HepG2 (cell line): ENCODE data around the gene RHOG. TPM values are rescaled to one million over a fixed set of nuclear protein-coding genes. Genes with fewer than 3 reads are reported as not detected.

Experiments used
- ATAC-seq: fragments of 200-7000 bp; cut with Tn5 transposase; 3 replicates; pipeline ENCODE4 v1.9.1; 2020; ENCODE audit warnings: mild to moderate bottlenecking, moderate library complexity
- BruUV-seq: library from RNA; stranded (reverse); fragments of 400-500 nt; replicated peaks from 2 replicates; lab custom pipeline; 2021; lab: Mats Ljungman, UMichigan
- CTCF ChIA-PET: fragments of 300-600 bp; formaldehyde crosslinking; extraction: SDS; loops from one replicate; lab custom pipeline; 2021; ENCODE audit warnings: low total read pairs, inconsistent platforms, low intra/inter-chr PET ratio; lab: Yijun Ruan, JAX
- POLR2A ChIA-PET: fragments of 350-600 bp; sonication (Branson Sonifier 250); formaldehyde crosslinking; loops from one replicate; lab custom pipeline; 2020; ENCODE audit warnings: antibody characterized with exemption, inconsistent platforms; lab: Yijun Ruan, JAX
- DNase-seq: peaks from one replicate; pipeline ENCODE4 v3.0.0-alpha.2; 2015; ENCODE audit warnings: low spot score
- FAIRE-seq: peaks from 3 replicates; lab custom pipeline; 2011; peaks lifted over from hg19 to GRCh38; lab: Jason Lieb, UNC
- H2AFZ ChIP-seq: one replicate; pipeline ENCODE4 v1.6.1; 2011; ENCODE audit warnings: low read length, inconsistent platforms
- H3K27ac ChIP-seq: fragments of 300-600 bp; 3 replicates; pipeline ENCODE4 v1.8.0; 2011; ENCODE audit warnings: mixed run types, mild to moderate bottlenecking, mixed read lengths, low read length, inconsistent platforms; ENCODE audit not compliant: insufficient read depth; ENCODE audit errors: extremely low read length
- H3K27me3 ChIP-seq, 2 experiments: fragments of 200-600 bp in 1 of 2; 2 replicates in 1 of 2; 3 replicates in 1 of 2; pipeline versions ENCODE4 v1.6.0 to v1.8.0; 2011; ENCODE audit warnings: low read length in 2 of 2, mild to moderate bottlenecking in 2 of 2, moderate library complexity in 2 of 2, inconsistent platforms in 1 of 2; ENCODE audit not compliant: insufficient read depth in 2 of 2, control insufficient read depth in 1 of 2
- H3K36me3 ChIP-seq, 2 experiments: fragments of 200-600 bp in 1 of 2; replicated peaks in 1 of 2; 2 replicates in 1 of 2; 3 replicates in 1 of 2; pipeline versions ENCODE4 v1.5.1 to v1.8.0; 2011; ENCODE audit warnings: low read length in 2 of 2, inconsistent platforms in 1 of 2; ENCODE audit not compliant: insufficient read depth in 2 of 2, control insufficient read depth in 1 of 2
- H3K4me1 ChIP-seq: 2 replicates; pipeline ENCODE4 v1.5.1; 2012; ENCODE audit warnings: low read length, inconsistent platforms; ENCODE audit not compliant: insufficient read depth
- H3K4me2 ChIP-seq: 2 replicates; pipeline ENCODE4 v1.6.0; 2011; ENCODE audit warnings: low read depth, low read length, inconsistent platforms
- H3K4me3 ChIP-seq, 3 experiments: fragments of 200-600 bp in 1 of 3; sonication (generic), shearing (Covaris generic) in 1 of 3; replicated peaks in 1 of 3; 2 replicates each; pipeline ENCODE4 v1.5.1; 2011 to 2016; ENCODE audit warnings: low read length in 3 of 3, inconsistent platforms in 2 of 3, low read depth in 2 of 3, mild to moderate bottlenecking in 2 of 3, control low read depth in 1 of 3, mixed read lengths in 1 of 3; ENCODE audit not compliant: insufficient read depth in 1 of 3
- H3K79me2 ChIP-seq: one replicate; pipeline ENCODE4 v1.6.1; 2011; ENCODE audit warnings: low read length, inconsistent platforms; ENCODE audit not compliant: insufficient read depth
- H3K9ac ChIP-seq: 2 replicates; pipeline ENCODE4 v1.6.0; 2011; ENCODE audit warnings: mild to moderate bottlenecking, low read depth, low read length, inconsistent platforms; ENCODE audit not compliant: insufficient read depth
- H3K9me3 ChIP-seq: 2 replicates; pipeline ENCODE4 v1.5.1; 2012; ENCODE audit warnings: mild to moderate bottlenecking, low read length
- H4K20me1 ChIP-seq: 2 replicates; pipeline ENCODE4 v1.6.0; 2011; ENCODE audit warnings: inconsistent platforms, mild to moderate bottlenecking, low read length, moderate library complexity; ENCODE audit not compliant: insufficient read depth
- ASH2L ChIP-seq: fragments of 300-600, 200-600 bp; sonication (generic); IDR thresholded peaks from 2 replicates; pipeline ENCODE4 v1.7.0; 2017; ENCODE audit warnings: low read depth, mild to moderate bottlenecking, moderate library complexity, mixed read lengths, low read length; ENCODE audit not compliant: insufficient read length
- EED ChIP-seq: sonication (generic); formaldehyde crosslinking; IDR thresholded peaks from 2 replicates; pipeline ENCODE4 v1.5.0; 2020; ENCODE audit warnings: mild to moderate bottlenecking, missing genetic modification reagents
- HNRNPK ChIP-seq: fragments of 200-400 bp; formaldehyde crosslinking; IDR thresholded peaks from 2 replicates; pipeline ENCODE4 v1.6.1; 2018; ENCODE audit warnings: low read length, low read depth, moderate library complexity, mild to moderate bottlenecking; ENCODE audit not compliant: poor library complexity, severe bottlenecking
- NFATC3 ChIP-seq: sonication (generic); formaldehyde crosslinking; IDR thresholded peaks from 2 replicates; pipeline ENCODE4 v1.5.1; 2020; ENCODE audit warnings: mild to moderate bottlenecking, missing genetic modification reagents
- RARG ChIP-seq: sonication (generic); formaldehyde crosslinking; IDR thresholded peaks from 2 replicates; pipeline ENCODE4 v1.4.0; 2020; ENCODE audit warnings: low read depth, mild to moderate bottlenecking, missing genetic modification reagents
- RBAK ChIP-seq: sonication (generic); formaldehyde crosslinking; IDR thresholded peaks from 2 replicates; pipeline ENCODE4 v1.5.1; 2020; ENCODE audit warnings: mild to moderate bottlenecking, missing genetic modification reagents
- ZBTB38 ChIP-seq: sonication (generic); formaldehyde crosslinking; IDR thresholded peaks from 2 replicates; pipeline ENCODE4 v1.5.1; 2020; ENCODE audit warnings: mild to moderate bottlenecking, missing genetic modification reagents
- ZNF382 ChIP-seq: sonication (generic); formaldehyde crosslinking; IDR thresholded peaks from 2 replicates; pipeline ENCODE4 v1.5.0; 2020; ENCODE audit warnings: missing genetic modification reagents, mild to moderate bottlenecking, borderline replicate concordance
- ZNF430 ChIP-seq: sonication (generic); formaldehyde crosslinking; IDR thresholded peaks from 2 replicates; pipeline ENCODE4 v1.9.0; 2021; ENCODE audit warnings: mild to moderate bottlenecking, missing genetic modification reagents
- ZNF766 ChIP-seq: sonication (generic); formaldehyde crosslinking; IDR thresholded peaks from 2 replicates; pipeline ENCODE4 v1.5.0; 2020; ENCODE audit warnings: missing genetic modification reagents, borderline replicate concordance
- WGBS: methylation state at CpG from one replicate; pipeline ENCODE4 v1.1.6; 2017; ENCODE audit warnings: low lambda C conversion rate; 5-methylcytosine and 5-hydroxymethylcytosine counted together
- in situ Hi-C: cut with HindIII; loops from 2 replicates; pipeline ENCODE4 v1.10.0; 2017; ENCODE audit warnings: low pct_unique_long_range_greater_than_20kb; ENCODE audit not compliant: extremely low pct_ligation_motif_present
- intact Hi-C: fragments of 100-400 bp; cut with micrococcal nuclease; formaldehyde crosslinking; loops from one replicate; pipeline ENCODE4 v1.10.0; 2022; ENCODE audit not compliant: unreplicated experiment
- polyA plus RNA-seq, 8 experiments: library from polyadenylated mRNA; depleted of rRNA in 3 of 8; stranded (reverse) in 7 of 8; unstranded in 1 of 8; fragments of >200 nt; fragmentation: Illumina TruSeq in 4 of 8; extraction: Trizol in 4 of 8; gene quantifications; 2 replicates each; pipeline versions ENCODE4 v1.2.1 to v1.2.3, GENCODE V29; 2011 to 2016; ENCODE audit warnings: low read depth in 4 of 8, missing spikeins in 1 of 8, mixed read lengths in 1 of 8; ENCODE audit not compliant: insufficient read depth in 1 of 8
- total RNA-seq, 5 experiments: library from RNA; depleted of rRNA; stranded (reverse); fragments of >200 nt; fragmentation: Illumina TruSeq; extraction: Trizol; gene quantifications; 2 replicates each; pipeline ENCODE4 v1.2.3, GENCODE V29; 2016; ENCODE audit warnings: low read depth in 1 of 5
- TF ChIP-seq, protein P1 (sequence below): sonication (generic); formaldehyde crosslinking; conservative IDR thresholded peaks from 2 replicates; pipeline ENCODE4 v1.5.0; 2020; ENCODE audit warnings: missing genetic modification reagents

Gene RHOG
- total and polyA plus RNA-seq, 2 of the 13 experiments (the other 11 are each of a cell fraction or from before 2014, with no cell fraction given) = 7.7 to 23.4 TPM

DNA sequence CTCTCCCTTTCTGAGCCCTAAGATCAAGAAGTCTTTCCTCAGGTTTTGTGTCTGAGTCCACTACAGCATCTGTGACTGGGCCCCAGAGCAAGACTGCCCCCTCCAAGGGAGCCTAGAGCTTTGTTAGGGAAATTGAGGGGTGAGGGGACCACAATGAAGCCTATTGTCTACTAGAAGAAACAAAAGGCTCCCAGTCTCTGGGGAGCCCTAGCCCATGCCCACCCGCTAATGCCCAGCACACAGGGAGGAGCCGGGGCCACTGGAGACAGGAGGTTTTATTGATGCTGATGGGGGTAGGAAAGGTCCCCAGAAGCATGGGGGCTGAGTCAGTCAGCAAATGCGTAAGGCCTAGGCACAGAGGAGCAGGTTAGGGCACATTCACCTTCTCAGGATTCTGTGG, 14.0 kb downstream of the RHOG start:
- H3K4me1 ChIP-seq = 0 out of 2 replicates have a peak, but pooled peaks cover under 1% of the 10 kb centered on the region
- no peak overlapping the region for H3K4me2 ChIP-seq
- ChIA-PET POLR2A (no interaction called here), CTCF (no interaction called here)
- H3K27me3 ChIP-seq = no peaks in the 10 kb centered on the region
- in situ Hi-C loops = no loop called here
- no peak for ATAC-seq
- peaks cover 3% of the 10 kb centered on the region; the same call in 1 of the 2 replicates for H4K20me1 ChIP-seq
- 95% methylated on average over 3 of the region's 3 CpGs for WGBS
- intact Hi-C loops = no loop called here
- TF ChIP-seq ZBTB38 (CRISPR knock-in tag) (no peak), HNRNPK (no peak), ZNF382 (CRISPR knock-in tag) (no peak), EED (CRISPR knock-in tag) (no peak), NFATC3 (CRISPR knock-in tag) (no peak), ASH2L (no peak), RARG (CRISPR knock-in tag) (no peak), ZNF766 (CRISPR knock-in tag) (no peak), RBAK (CRISPR knock-in tag) (no peak), ZNF430 (CRISPR knock-in tag) (no peak)
- TF ChIP-seq, protein P1, sequence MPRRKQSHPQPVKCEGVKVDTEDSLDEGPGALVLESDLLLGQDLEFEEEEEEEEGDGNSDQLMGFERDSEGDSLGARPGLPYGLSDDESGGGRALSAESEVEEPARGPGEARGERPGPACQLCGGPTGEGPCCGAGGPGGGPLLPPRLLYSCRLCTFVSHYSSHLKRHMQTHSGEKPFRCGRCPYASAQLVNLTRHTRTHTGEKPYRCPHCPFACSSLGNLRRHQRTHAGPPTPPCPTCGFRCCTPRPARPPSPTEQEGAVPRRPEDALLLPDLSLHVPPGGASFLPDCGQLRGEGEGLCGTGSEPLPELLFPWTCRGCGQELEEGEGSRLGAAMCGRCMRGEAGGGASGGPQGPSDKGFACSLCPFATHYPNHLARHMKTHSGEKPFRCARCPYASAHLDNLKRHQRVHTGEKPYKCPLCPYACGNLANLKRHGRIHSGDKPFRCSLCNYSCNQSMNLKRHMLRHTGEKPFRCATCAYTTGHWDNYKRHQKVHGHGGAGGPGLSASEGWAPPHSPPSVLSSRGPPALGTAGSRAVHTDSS = no peak
- TF ChIP-seq, all 625 proteins: peak for 0
- H3K79me2 ChIP-seq = no peaks in the 10 kb centered on the region
- H3K27ac ChIP-seq = no peak overlapping the region
- H2AFZ ChIP-seq = no peak overlapping the region
- no peak overlapping the region for H3K4me3 ChIP-seq
- no peak for FAIRE-seq
- no peaks in the 10 kb centered on the region for H3K9me3 ChIP-seq
- H3K9ac ChIP-seq = no peak overlapping the region
- DNase-seq = no peak
- peaks cover 8 to 32% of the 10 kb centered on the region in 2 experiments; a peak in 4 of 5 replicates for H3K36me3 ChIP-seq
- no TSS peak for BruUV-seq
